Mesendoderm (in vitro differentiated cells): ENCODE data around the gene AGAP1.
A peak's percentile ranks its signal among the peaks of the same experiment; 100 is the strongest.

Experiments used
- DNase-seq: peaks from one replicate; pipeline ENCODE4 v3.0.0; 2013
- H2AK5ac ChIP-seq: 2 replicates; pipeline ENCODE4 v1.6.1; 2013; ENCODE audit warnings: low read length, inconsistent platforms
- H2BK120ac ChIP-seq: 2 replicates; pipeline ENCODE4 v1.6.1; 2013; ENCODE audit warnings: low read depth, mild to moderate bottlenecking, low read length, moderate library complexity, mixed read lengths
- H2BK15ac ChIP-seq: replicated peaks from 2 replicates; pipeline ENCODE4 v1.6.1; 2013; ENCODE audit warnings: low read depth, mild to moderate bottlenecking, moderate library complexity
- H2BK5ac ChIP-seq: 2 replicates; pipeline ENCODE4 v1.6.1; 2013; ENCODE audit warnings: low read length, inconsistent platforms
- H3K18ac ChIP-seq: 2 replicates; pipeline ENCODE4 v1.6.1; 2013; ENCODE audit warnings: mild to moderate bottlenecking, low read length, mixed read lengths
- H3K23ac ChIP-seq: one replicate; pipeline ENCODE4 v1.6.1; 2013; ENCODE audit warnings: low read length
- H3K27ac ChIP-seq: 2 replicates; pipeline ENCODE4 v1.5.1; 2013; ENCODE audit warnings: low read depth, mild to moderate bottlenecking, inconsistent platforms, low read length, moderate library complexity
- H3K27me3 ChIP-seq: 2 replicates; pipeline ENCODE4 v1.6.1; 2013; ENCODE audit warnings: low read length, control low read depth, mild to moderate bottlenecking, inconsistent platforms; ENCODE audit not compliant: insufficient read depth, poor library complexity
- H3K36me3 ChIP-seq: 2 replicates; pipeline ENCODE4 v1.6.1; 2013; ENCODE audit warnings: low read length, inconsistent platforms; ENCODE audit not compliant: control insufficient read depth, insufficient read depth
- H3K4ac ChIP-seq: one replicate; pipeline ENCODE4 v1.6.1; 2013; ENCODE audit warnings: low read depth, mild to moderate bottlenecking, low read length, moderate library complexity
- H3K4me1 ChIP-seq: 2 replicates; pipeline ENCODE4 v1.6.1; 2013; ENCODE audit warnings: low read depth, low read length, inconsistent platforms; ENCODE audit not compliant: control insufficient read depth
- H3K4me2 ChIP-seq: 2 replicates; pipeline ENCODE4 v1.6.1; 2013; ENCODE audit warnings: low read length
- H3K4me3 ChIP-seq: 2 replicates; pipeline ENCODE4 v1.5.1; 2013; ENCODE audit warnings: mild to moderate bottlenecking, low read length
- H3K56ac ChIP-seq: one replicate; pipeline ENCODE4 v1.6.1; 2013; ENCODE audit warnings: low read length
- H3K79me1 ChIP-seq: 2 replicates; pipeline ENCODE4 v1.6.1; 2013; ENCODE audit warnings: low read length, inconsistent platforms
- H3K79me2 ChIP-seq: 2 replicates; pipeline ENCODE4 v1.6.1; 2013; ENCODE audit warnings: mild to moderate bottlenecking, low read length; ENCODE audit not compliant: control insufficient read depth, insufficient read depth
- H3K9ac ChIP-seq: 2 replicates; pipeline ENCODE4 v1.6.1; 2013; ENCODE audit warnings: low read length, inconsistent platforms
- H4K5ac ChIP-seq: one replicate; pipeline ENCODE4 v1.6.1; 2013; ENCODE audit warnings: low read length
- H4K8ac ChIP-seq: one replicate; pipeline ENCODE4 v1.6.1; 2013; ENCODE audit warnings: low read depth, mild to moderate bottlenecking, control low read depth, low read length, moderate library complexity
- WGBS: extraction: QIAGEN DNeasy Blood & Tissue Kit; methylation state at CpG from one replicate; pipeline ENCODE4 v1.1.7; 2013; ENCODE audit warnings: low lambda C conversion rate, missing lambda C conversion rate; ENCODE audit not compliant: insufficient coverage; ENCODE audit errors: extremely low coverage; 5-methylcytosine and 5-hydroxymethylcytosine counted together

The AGAP1 gene

GRCh38 chr2:235666213-235666781 lies 172.5 kb downstream of the AGAP1 start:
- H2BK120ac ChIP-seq, result no peak overlapping the region
- H2BK5ac ChIP-seq, result no peak overlapping the region
- peak overlapping the region; percentile 18 for H3K4me2 ChIP-seq
- H4K8ac ChIP-seq, result no peak overlapping the region
- H2BK15ac ChIP-seq, result no peak overlapping the region
- no peak overlapping the region for H3K9ac ChIP-seq
- H3K79me2 ChIP-seq, result peaks cover 9% of the 10 kb centered on the region
- no peak overlapping the region for H3K27ac ChIP-seq
- no peak overlapping the region for H2AK5ac ChIP-seq
- H3K36me3 ChIP-seq, result no peaks in the 10 kb centered on the region
- peak overlapping the region; percentile 22 for H3K56ac ChIP-seq
- peak; percentile 93 for DNase-seq
- no peak overlapping the region for H3K23ac ChIP-seq
- no peak overlapping the region for H3K4ac ChIP-seq
- H3K27me3 ChIP-seq, result peaks cover 8% of the 10 kb centered on the region
- H3K4me1 ChIP-seq, result no peaks in the 10 kb centered on the region
- no CpG with 5 or more reads among the region's 4 CpGs for WGBS
- H3K4me3 ChIP-seq, result no peak overlapping the region
- peaks cover 8% of the 10 kb centered on the region for H3K79me1 ChIP-seq
- H4K5ac ChIP-seq, result no peak overlapping the region
- H3K18ac ChIP-seq, result no peak overlapping the region

- WGBS, result no CpG with 5 or more reads among the region's 4 CpGs
- Histone ChIP-seq H3K4me1 (no peaks in the 10 kb centered on the region), H4K5ac (no peak overlapping the region), H4K8ac (no peak overlapping the region), H3K4me3 (no peak overlapping the region), H3K18ac (no peak overlapping the region), H3K79me2 (peaks cover 4% of the 10 kb centered on the region), H3K4ac (no peak overlapping the region), H3K9ac (no peak overlapping the region), H3K23ac (no peak overlapping the region), H3K27me3 (peaks cover 12% of the 10 kb centered on the region), H2BK120ac (no peak overlapping the region), H3K27ac (no peak overlapping the region), H3K36me3 (no peaks in the 10 kb centered on the region), H2BK15ac (no peak overlapping the region), H2AK5ac (no peak overlapping the region), H3K4me2 (no peak overlapping the region), H2BK5ac (no peak overlapping the region), H3K56ac (no peak overlapping the region), H3K79me1 (peaks cover 4% of the 10 kb centered on the region)
- no peak for DNase-seq
These were observed 174.9 kb downstream of the AGAP1 start for GRCh38 chr2:235668782-235669181.

GRCh38 chr2:235669269-235669831 lies 175.5 kb downstream of the AGAP1 start:
- no peak overlapping the region for H4K8ac ChIP-seq
- H2BK15ac ChIP-seq, result no peak overlapping the region
- H3K18ac ChIP-seq, result no peak overlapping the region
- no peak overlapping the region for H3K4me3 ChIP-seq
- no peaks in the 10 kb centered on the region for H3K4me1 ChIP-seq
- peaks cover 2% of the 10 kb centered on the region for H3K79me2 ChIP-seq
- no peak overlapping the region for H2BK5ac ChIP-seq
- peaks cover 5% of the 10 kb centered on the region for H3K79me1 ChIP-seq
- H3K4ac ChIP-seq, result no peak overlapping the region
- WGBS, result no CpG with 5 or more reads among the region's 77 CpGs
- H3K56ac ChIP-seq, result no peak overlapping the region
- H3K27me3 ChIP-seq, result peaks cover 12% of the 10 kb centered on the region
- peak overlapping the region; percentile 27 for H3K9ac ChIP-seq
- H3K36me3 ChIP-seq, result no peaks in the 10 kb centered on the region
- DNase-seq, result peak; percentile 89
- no peak overlapping the region for H2AK5ac ChIP-seq
- H2BK120ac ChIP-seq, result no peak overlapping the region
- H3K4me2 ChIP-seq, result peak overlapping the region; percentile 85
- H3K27ac ChIP-seq, result no peak overlapping the region
- H3K23ac ChIP-seq, result no peak overlapping the region
- H4K5ac ChIP-seq, result no peak overlapping the region

GRCh38 chr2:235669983-235670962 lies 176.4 kb downstream of the AGAP1 start:
- Histone ChIP-seq H3K4me1 (no peaks in the 10 kb centered on the region), H4K8ac (no peak overlapping the region), H3K18ac (peak overlapping the region; percentile 32), H3K56ac (peak overlapping the region; percentile 74), H3K27ac (no peak overlapping the region), H2BK15ac (no peak overlapping the region), H2BK120ac (no peak overlapping the region), H3K4ac (no peak overlapping the region), H3K4me3 (no peak overlapping the region), H3K27me3 (peaks cover 12% of the 10 kb centered on the region), H3K79me2 (no peaks in the 10 kb centered on the region), H3K9ac (peak overlapping the region; percentile 63), H3K79me1 (peaks cover 5% of the 10 kb centered on the region), H4K5ac (no peak overlapping the region), H3K4me2 (peak overlapping the region; percentile 85), H2BK5ac (no peak overlapping the region), H3K23ac (no peak overlapping the region), H3K36me3 (no peaks in the 10 kb centered on the region), H2AK5ac (no peak overlapping the region)
- no CpG with 5 or more reads among the region's 148 CpGs for WGBS
- peak; percentile 83 for DNase-seq

GRCh38 chr2:235670974-235671787 lies 177.3 kb downstream of the AGAP1 start:
- H3K4ac ChIP-seq, result no peak overlapping the region
- no peak overlapping the region for H4K5ac ChIP-seq
- H3K9ac ChIP-seq, result no peak overlapping the region
- H2BK120ac ChIP-seq, result no peak overlapping the region
- H3K27ac ChIP-seq, result no peak overlapping the region
- H3K23ac ChIP-seq, result no peak overlapping the region
- H2BK5ac ChIP-seq, result no peak overlapping the region
- no peak overlapping the region for H4K8ac ChIP-seq
- no peak overlapping the region for H3K18ac ChIP-seq
- no peaks in the 10 kb centered on the region for H3K36me3 ChIP-seq
- peaks cover 12% of the 10 kb centered on the region for H3K27me3 ChIP-seq
- no peak overlapping the region for H2AK5ac ChIP-seq
- peak overlapping the region; percentile 31 for H3K4me2 ChIP-seq
- H3K4me3 ChIP-seq, result no peak overlapping the region
- WGBS, result no CpG with 5 or more reads among the region's 64 CpGs
- peak; percentile 11 for DNase-seq
- H3K79me2 ChIP-seq, result peaks cover 1% of the 10 kb centered on the region
- H2BK15ac ChIP-seq, result no peak overlapping the region
- H3K4me1 ChIP-seq, result no peaks in the 10 kb centered on the region
- peaks cover 8% of the 10 kb centered on the region for H3K79me1 ChIP-seq
- no peak overlapping the region for H3K56ac ChIP-seq
